Activated naive CD4-positive, alpha-beta T cell (primary cell): ENCODE measurements around the gene KCNJ13.
"Not testable (repeated sequence)": the region's sequence is repeated elsewhere in the genome, so short reads cannot be mapped to it uniquely, and the experiment has no call there.

Experiments used
- DNase-seq, 4 experiments: peaks; one replicate each; lab custom pipeline; 2025; lab: John Stamatoyannopoulos, UW

The KCNJ13 gene

GRCh38 chr2:232767866-232768265 lies 8.5 kb downstream of the KCNJ13 start:
- no peak for DNase-seq

- no peak for DNase-seq
Observed at GRCh38 chr2:232761301-232761907, 15.0 kb downstream of the KCNJ13 start.

GRCh38 chr2:232757905-232758304 lies 18.5 kb downstream of the KCNJ13 start:
- no peak for DNase-seq

- DNase-seq: no peak
Observed at GRCh38 chr2:232750135-232750671, 26.2 kb downstream of the KCNJ13 start.

GRCh38 chr2:232749331-232749730 lies 27.0 kb downstream of the KCNJ13 start:
- no peak for DNase-seq

GRCh38 chr2:232748038-232748437 lies 28.3 kb downstream of the KCNJ13 start:
- DNase-seq: no peak

DNA sequence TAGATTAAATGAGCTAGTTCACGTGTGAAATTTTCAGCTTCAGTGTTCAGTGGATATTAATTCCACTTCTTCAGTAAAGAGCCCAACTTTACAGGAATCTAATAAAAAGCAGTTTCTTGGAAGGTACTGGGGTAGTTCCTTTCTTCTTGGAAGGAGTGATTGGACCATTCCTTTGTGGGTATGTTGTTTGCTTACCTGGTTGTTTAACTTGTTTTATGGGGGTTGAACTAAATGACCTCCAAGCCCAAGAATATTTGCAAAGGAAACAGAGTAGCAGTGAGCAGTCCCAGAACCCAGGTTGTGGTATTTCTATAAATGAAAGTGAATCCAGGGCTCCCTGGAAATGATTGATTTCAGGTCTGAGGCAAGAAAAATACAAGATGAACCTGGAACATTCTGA lies 31.4 kb downstream of the KCNJ13 start:
- no peak for DNase-seq

- DNase-seq: no peak
Observed at GRCh38 chr2:232741972-232742371, 34.4 kb downstream of the KCNJ13 start.

DNA sequence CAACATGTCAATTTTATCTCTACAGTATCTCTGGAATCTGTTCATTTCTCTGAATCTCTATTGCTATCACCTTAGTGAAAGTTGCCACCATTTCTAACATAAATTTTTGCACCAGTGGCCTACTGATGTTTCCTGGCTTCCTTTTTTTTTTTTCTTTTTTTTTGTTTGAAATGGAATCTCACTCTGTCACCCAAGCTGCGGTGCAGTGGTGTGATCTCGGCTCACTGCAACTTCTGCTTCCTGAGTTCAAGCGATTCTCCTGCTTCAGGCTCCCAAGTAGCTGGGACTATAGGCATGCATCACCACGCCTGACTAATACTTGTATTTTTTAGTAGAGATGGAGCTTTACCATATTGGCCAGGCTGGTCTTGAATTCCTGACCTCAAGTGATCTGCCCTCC lies 35.1 kb downstream of the KCNJ13 start:
- no peak for DNase-seq

GRCh38 chr2:232731470-232731869 lies 44.9 kb downstream of the KCNJ13 start:
- DNase-seq: no peak

DNA sequence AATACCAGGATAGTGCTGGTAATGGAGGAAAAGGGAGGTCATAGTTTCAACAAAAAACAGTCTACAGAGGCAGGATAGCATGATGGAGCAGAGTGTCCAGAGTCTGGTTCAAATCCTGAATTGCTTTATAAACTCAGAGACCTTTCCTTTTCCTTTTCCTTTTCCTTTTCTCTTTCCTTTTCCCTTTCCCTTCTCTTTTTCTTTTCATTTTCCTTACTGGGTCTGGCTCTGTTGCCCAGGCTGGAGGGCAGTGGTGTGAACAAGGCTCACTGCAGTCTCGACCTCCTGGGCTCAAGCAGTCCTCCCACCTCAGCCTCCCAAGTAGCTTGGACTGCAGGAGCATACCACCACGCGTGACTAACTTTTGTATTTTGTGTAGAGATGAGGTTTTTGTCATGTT lies 47.6 kb downstream of the KCNJ13 start:
- DNase-seq: no peak

- DNase-seq: no peak
Observed at GRCh38 chr2:232723027-232723426, 53.3 kb downstream of the KCNJ13 start.

GRCh38 chr2:232721882-232722281 lies 54.5 kb downstream of the KCNJ13 start:
- DNase-seq: no peak

GRCh38 chr2:232721261-232721660 lies 55.1 kb downstream of the KCNJ13 start:
- DNase-seq: no peak

DNA sequence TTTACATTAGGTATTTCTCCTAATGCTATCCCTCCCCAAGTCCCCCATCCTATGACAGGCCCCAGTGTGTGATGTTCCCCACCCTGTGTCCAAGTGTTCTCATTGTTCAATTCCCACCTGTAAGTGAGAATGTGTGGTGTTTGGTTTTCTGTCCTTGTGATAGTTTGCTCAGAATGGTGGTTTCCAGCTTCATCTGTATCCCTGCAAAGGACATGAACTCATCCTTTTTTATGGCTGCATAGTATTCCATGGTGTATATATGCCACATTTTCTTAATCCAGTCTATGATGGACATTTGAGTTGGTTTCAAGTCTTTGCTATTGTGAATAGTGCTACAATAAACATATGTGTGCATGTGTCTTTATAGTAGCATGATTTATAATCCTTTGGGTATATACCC lies 56.3 kb downstream of the KCNJ13 start:
- not testable (repeated sequence) for DNase-seq
